WERI-Rb-1 (cell line): ENCODE measurements around the gene RXRB.
A peak's percentile ranks its signal among the peaks of the same experiment; 100 is the strongest.
"Not testable (repeated sequence)": the region's sequence is repeated elsewhere in the genome, so short reads cannot be mapped to it uniquely, and the experiment has no call there.

Experiments
- DNase-seq: peaks from one replicate; pipeline ENCODE4 v3.0.0-alpha.2; 2020
- H3K27ac ChIP-seq: fragments of 250-450 bp; sonication (Bioruptor Pico); 2 replicates; pipeline ENCODE4 v1.5.1; 2020; ENCODE audit warnings: mild to moderate bottlenecking, moderate library complexity
- H3K27me3 ChIP-seq: fragments of 250-450 bp; sonication (Bioruptor Pico); 2 replicates; pipeline ENCODE4 v1.5.1; 2021; ENCODE audit warnings: mild to moderate bottlenecking, low read depth, moderate library complexity; ENCODE audit not compliant: insufficient read depth, severe bottlenecking
- H3K36me3 ChIP-seq: fragments of 250-450 bp; sonication (Bioruptor Pico); 2 replicates; pipeline ENCODE4 v1.5.1; 2020; ENCODE audit warnings: mild to moderate bottlenecking, moderate library complexity
- H3K4me3 ChIP-seq: 2 replicates; pipeline ENCODE4 v1.5.1; 2011; ENCODE audit warnings: low read depth, mild to moderate bottlenecking, control low read depth, low read length
- H3K9me3 ChIP-seq: fragments of 250-450 bp; sonication (Bioruptor Pico); 2 replicates; pipeline ENCODE4 v1.5.1; 2021; ENCODE audit warnings: mild to moderate bottlenecking, moderate library complexity; ENCODE audit not compliant: severe bottlenecking
- TF ChIP-seq, protein P1 (sequence below): IDR thresholded peaks from 2 replicates; pipeline ENCODE4 v1.5.1; 2011; ENCODE audit warnings: low read depth, mild to moderate bottlenecking, control low read depth, inconsistent platforms, low read length

Gene RXRB

DNA sequence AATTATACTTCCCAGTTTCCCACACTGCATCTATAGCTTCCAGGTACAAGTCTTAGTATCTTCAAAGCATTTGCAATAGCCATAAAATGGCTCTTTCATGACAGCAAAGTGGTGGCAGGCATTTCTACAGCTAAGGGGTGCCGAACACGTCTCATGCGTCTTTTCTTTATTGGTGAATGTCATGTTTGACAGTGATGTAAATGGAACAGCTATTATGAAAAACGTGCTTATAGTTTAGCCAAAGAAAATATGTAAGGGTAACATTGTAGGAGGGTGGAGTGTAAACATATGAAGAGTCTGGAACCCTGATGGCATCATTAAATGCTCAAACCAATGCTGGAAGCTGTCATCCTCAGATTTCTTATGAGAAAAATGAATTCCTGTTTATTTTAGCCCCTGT lies 46.1 kb downstream of the RXRB start:
- TF ChIP-seq, protein P1, sequence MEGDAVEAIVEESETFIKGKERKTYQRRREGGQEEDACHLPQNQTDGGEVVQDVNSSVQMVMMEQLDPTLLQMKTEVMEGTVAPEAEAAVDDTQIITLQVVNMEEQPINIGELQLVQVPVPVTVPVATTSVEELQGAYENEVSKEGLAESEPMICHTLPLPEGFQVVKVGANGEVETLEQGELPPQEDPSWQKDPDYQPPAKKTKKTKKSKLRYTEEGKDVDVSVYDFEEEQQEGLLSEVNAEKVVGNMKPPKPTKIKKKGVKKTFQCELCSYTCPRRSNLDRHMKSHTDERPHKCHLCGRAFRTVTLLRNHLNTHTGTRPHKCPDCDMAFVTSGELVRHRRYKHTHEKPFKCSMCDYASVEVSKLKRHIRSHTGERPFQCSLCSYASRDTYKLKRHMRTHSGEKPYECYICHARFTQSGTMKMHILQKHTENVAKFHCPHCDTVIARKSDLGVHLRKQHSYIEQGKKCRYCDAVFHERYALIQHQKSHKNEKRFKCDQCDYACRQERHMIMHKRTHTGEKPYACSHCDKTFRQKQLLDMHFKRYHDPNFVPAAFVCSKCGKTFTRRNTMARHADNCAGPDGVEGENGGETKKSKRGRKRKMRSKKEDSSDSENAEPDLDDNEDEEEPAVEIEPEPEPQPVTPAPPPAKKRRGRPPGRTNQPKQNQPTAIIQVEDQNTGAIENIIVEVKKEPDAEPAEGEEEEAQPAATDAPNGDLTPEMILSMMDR: no peak
- Histone ChIP-seq H3K36me3 (no peaks in the 10 kb centered on the region), H3K4me3 (no peak overlapping the region), H3K27ac (no peak overlapping the region), H3K27me3 (no peaks in the 10 kb centered on the region), H3K9me3 (peaks cover 20% of the 10 kb centered on the region)
- no peak for DNase-seq

DNA sequence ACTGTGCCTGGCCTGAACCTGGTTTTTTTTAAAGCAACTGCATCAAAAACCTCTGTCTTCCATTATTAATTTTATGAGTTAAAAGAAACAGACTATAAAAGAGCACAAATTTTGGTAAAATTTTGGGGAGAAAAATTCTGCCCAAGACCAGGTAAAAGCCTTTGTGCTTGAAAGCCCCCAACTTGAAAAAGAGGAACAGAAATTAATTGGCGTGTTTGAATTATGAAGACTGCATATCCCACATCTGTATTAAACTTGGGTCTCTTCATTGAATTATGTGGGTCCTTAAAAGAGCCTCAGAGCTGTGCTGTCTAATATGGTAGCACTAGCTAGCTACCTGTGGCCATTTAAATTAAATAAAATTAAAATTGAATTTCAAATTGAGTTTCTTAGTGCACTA lies 49.4 kb downstream of the RXRB start:
- no peaks in the 10 kb centered on the region for H3K36me3 ChIP-seq
- TF ChIP-seq, protein P1: no peak
- H3K27me3 ChIP-seq: no peaks in the 10 kb centered on the region
- DNase-seq: no peak
- H3K27ac ChIP-seq: no peak overlapping the region
- peaks cover 20% of the 10 kb centered on the region for H3K9me3 ChIP-seq
- no peak overlapping the region for H3K4me3 ChIP-seq

DNA sequence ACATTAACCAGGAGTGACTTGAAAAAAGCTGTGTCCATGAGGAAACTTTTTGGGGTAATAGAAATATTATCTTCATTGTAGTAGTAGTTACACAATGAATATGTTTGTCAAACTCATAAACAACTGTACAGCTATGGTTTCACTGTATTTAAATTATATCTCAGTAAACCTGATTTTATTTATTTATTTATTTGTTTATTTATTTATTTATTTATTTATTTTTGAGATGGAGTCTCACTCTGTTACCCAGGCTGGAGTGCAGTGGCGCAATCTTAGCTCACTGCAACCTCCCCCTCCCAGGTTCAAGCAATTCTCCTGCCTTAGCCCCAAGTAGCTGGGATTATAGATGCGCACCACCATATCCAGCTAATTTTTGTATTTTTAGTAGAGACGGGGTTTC lies 49.9 kb downstream of the RXRB start:
- not testable (repeated sequence) for H3K27ac ChIP-seq, H3K27me3 ChIP-seq, H3K4me3 ChIP-seq, H3K36me3 ChIP-seq, DNase-seq
- peaks cover 20% of the 10 kb centered on the region for H3K9me3 ChIP-seq

DNA sequence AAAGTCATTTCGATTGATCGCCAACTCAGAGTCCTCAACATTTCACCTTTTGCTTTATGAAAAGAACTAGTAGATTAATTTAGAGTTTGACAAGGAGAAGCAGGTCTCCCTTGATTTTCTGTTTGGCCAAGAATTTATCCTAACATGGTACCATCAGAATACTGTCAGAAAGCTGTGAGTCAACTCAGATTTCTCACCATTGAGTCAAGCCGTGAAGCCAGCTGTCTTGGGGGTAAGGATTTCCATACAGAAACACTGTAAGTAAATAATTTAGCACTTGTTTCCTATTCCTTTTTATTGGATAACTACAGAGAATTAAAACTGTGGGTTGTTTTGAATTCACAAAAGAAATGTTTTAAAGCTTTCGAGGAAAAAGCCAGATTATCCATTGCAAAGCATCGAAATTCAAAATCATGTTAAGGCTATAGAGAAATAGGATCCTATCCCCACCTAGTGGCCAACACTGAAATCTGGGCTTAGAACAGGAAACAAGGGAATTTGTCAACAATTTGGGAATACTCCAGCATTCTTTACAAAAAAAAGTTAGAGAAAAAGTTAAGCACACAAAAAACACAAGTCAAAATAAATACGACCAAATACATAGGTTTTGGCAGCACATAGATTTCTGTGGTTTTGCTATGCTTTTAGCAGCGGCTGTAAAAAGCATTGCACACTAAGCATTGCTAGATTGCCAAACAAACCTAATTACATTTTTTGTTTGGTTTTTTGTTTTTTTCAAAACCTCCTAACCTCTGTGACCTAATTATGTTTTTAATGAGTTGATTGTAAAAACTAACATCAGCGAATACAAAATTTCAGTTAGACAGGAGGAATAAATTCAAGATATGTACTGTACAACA lies 52.4 kb downstream of the RXRB start:
- Histone ChIP-seq H3K27me3 (no peaks in the 10 kb centered on the region), H3K9me3 (peaks cover 22% of the 10 kb centered on the region), H3K36me3 (no peaks in the 10 kb centered on the region), H3K4me3 (no peak overlapping the region), H3K27ac (no peak overlapping the region)
- TF ChIP-seq, protein P1: peak; percentile 71
- peak; percentile 55 for DNase-seq

DNA sequence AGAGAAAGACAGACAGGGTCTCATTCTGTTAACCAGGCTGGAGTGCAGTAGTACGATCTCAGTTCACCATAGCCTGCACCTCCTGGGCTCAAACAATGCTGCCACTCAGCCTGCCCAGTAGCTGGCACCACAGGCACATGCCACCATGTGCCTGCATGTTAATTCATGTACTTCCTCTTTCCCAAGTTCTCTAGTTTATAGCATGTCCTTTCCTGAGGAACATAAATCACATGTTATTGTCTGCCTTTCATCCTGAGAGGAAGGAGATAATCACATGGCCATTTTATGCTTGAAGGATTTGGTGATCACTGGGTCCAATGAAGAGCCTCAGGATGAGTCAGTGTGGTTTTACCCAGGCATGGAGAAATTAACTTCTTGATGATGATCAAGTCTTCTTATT lies 56.1 kb downstream of the RXRB start:
- no peak overlapping the region for H3K4me3 ChIP-seq
- peaks cover 5% of the 10 kb centered on the region for H3K9me3 ChIP-seq
- TF ChIP-seq, protein P1: no peak
- no peak overlapping the region for H3K27ac ChIP-seq
- DNase-seq: no peak
- no peaks in the 10 kb centered on the region for H3K36me3 ChIP-seq
- H3K27me3 ChIP-seq: no peaks in the 10 kb centered on the region
